ENCODE measurements around the gene LMF1.

LMF1 gene

DNA sequence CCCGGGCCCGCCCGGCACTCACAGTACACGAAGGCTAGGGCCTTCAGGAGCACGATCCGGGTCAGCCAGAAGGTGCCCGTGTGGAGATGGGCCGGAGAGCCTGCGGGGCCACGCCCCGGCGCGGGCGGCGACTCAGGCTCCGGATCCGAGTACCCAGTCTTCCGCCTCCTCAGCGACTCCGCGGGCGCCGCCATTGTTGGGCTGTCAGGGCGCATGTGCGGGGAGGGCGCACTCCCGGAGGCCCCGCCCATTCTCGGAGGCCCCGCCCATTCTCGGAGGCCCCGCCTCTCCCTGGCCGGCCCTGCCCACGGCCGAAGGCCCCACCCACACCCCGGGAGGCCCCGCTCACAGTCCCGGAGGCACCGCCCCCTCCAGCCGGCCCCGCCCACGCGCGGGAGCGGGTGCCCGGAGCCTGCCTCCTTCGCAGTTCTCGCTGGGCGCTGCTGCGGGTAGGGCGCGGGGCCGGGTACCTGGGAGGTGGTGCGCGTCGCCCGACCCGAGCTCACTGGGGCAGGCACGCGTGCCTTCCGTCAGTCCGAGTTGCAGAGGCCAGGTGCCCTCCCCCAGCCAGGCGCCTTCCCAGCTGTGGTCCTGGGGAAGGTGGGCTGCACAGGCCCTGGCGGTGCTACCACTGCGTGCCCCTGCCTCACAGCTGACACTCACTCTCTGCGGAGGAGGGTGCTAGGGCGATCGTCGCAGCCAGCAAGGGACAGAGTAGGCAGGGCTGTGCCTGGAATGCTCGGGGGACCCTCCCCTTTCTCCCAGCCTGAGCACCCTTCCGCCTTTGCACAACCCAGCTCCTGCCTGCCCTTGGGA is at the start of gene LMF1:
Gene LMF1 (minus strand): TSS at position 219 of the 816 bp plus-strand sequence. CDS start 4 bp downstream, at position 215.
- DNase-seq, result peak; percentile 83

DNA sequence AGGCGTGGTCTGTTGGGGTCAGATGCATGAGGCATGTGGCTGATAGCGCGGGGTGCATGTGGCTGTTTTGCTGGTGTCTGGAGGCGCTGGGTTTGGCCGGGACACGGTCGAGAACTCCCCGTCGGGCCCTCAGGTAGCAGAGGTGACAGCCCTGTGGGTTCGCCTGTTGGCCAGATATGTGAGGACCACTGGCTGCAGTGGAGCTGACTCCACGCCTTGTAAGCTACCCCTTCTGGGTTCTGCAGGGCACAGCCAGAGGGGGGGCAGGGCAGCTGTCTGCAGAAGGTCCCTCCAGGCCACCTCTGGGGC is 49.3 kb upstream of the LMF1 start:
- DNase-seq, result no peak

GRCh38 chr16:1019231-1020090 is 48.7 kb upstream of the LMF1 start:
- no peak for DNase-seq

GRCh38 chr16:1018447-1019198 is 47.8 kb upstream of the LMF1 start:
- DNase-seq, result no peak

DNA sequence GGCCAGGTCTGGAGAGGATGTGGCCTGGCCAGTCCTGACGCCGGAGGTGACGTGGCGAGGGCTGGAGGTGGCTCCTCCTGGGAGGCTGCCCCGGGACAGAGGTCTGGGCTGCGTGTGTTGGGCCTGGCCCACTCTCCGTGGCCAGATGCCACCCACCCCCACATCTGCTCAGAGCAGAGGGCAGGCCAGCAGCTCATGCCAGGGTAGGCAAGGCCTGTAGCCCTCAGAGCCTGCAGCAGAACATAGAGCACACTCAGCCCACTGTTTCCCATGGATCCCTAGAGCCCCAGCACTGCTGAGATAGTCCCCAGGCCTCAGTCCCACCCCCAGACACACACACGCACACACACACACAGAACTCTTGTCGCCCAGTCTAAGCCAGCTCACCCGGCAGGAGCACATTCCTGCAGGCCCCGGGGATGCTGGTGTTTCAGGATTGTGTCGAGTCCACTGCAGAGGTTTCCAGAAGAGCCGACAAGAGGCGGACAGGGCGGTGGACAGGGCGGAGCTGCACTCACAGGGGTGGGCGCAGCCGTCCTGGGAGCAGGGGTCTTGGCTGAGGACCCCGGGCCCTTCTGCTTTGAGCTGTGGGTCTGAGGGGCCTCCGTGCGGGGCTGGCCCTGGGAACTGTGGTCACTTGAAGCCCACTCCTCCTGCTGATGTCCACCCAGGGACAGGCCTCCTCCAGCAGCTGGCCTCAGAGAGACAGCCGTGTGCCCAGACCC is 44.1 kb upstream of the LMF1 start:
- DNase-seq, result no peak

DNA sequence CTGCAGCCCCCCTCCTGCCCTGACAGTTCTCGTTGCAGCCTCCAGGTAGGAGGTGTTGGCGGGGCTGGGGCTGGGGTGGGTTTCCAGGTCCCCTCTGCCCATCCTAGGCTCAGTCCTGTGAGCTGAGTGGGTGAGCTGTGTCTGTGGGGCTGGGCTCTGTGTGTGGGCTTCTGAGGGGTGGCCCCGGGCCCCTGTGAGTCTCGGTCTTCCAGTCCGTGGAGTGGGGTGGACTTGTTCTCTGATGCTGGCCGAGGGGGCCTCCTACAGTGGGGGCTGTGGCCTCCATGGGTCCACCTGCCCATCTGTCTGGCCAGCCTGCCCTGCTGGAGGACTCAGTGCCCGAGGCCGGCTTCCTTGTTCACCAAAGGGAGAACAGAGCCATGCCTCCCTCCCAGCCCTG is 43.4 kb upstream of the LMF1 start:
- no peak for DNase-seq

DNA sequence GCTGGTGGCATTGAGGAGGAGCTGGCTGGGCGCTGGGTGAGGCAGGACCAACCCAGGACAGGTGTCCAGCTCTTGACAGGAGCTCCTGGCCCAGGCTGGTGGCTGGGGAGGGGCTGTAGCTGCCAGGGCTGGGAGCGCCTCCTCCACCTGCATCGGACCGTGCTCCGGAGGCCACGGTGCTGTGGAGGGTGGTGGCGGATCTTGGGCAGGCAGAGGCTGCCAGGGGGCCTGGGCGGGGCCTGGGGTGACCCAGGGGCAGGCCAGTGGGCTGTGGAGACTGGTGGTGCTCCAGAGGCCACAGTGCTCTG is 42.8 kb upstream of the LMF1 start:
- no peak for DNase-seq

DNA sequence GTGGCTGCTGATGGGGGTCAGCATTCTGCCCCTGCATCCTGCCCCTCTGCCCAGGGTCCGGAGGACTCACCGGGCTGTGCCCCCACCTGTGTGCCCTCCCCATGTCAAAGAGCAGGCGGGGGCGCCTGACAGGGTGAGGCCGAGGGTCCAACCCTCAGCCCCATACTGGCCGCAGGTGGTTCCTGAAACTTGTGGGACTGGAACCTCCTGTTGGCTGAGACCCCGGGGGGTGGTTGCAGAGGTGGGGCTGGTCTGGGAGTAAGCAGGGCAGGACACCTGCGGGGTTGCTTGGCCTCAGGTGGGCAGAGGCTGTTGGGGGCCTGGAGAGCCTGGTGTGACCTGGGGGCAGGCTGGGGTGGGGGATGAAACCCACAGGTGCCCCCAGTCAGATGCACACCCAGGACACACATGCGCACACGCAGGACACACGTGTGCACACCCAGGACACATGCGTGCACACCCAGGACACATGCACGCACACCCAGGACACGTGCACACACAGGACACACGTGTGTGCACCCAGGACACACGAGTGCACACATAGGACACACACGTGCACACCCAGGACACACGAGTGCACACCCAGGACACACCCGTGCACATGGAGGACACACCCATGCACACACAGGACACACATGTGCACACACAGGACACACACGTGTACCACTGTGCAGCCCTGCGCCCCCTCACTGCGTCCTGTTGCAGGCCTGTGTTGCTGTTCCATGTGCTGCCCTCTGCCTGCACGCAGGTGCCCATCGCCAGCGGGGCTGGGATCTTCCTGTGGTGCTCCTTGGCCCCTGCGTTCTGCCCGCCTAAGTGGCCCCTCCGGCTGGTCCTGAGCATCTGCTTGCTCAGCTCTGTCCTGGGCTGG is 42.2 kb upstream of the LMF1 start:
- no peak for DNase-seq

GRCh38 chr16:1012135-1012534 is 41.4 kb upstream of the LMF1 start:
- no peak for DNase-seq

GRCh38 chr16:1011316-1012082 is 40.7 kb upstream of the LMF1 start:
- no peak for DNase-seq

GRCh38 chr16:1010815-1011214 is 40.0 kb upstream of the LMF1 start:
- no peak for DNase-seq

DNA sequence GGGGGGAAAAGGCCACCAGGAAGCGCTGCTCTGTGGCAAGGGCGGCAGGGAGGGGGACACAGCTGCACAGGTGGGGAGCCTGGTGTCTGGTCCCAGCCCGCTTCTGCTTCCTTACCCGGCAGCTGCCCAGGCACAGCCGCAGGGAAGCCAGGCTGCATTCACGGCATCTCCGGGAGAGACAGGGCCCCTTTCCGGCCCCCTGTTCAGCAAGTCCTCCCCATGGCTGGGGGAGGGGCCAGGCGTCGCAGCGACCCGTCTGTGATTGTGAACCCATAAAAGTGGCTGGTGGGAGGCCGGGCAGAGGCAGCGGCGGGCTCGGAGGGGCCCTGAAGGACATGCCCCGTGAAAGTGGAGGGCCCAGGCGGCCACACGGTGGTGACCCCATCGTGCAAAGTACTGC is 39.5 kb upstream of the LMF1 start:
- DNase-seq, result no peak

GRCh38 chr16:1009358-1010150 is 38.8 kb upstream of the LMF1 start:
- no peak for DNase-seq

GRCh38 chr16:1008085-1008484 is 37.3 kb upstream of the LMF1 start:
- no peak for DNase-seq

DNA sequence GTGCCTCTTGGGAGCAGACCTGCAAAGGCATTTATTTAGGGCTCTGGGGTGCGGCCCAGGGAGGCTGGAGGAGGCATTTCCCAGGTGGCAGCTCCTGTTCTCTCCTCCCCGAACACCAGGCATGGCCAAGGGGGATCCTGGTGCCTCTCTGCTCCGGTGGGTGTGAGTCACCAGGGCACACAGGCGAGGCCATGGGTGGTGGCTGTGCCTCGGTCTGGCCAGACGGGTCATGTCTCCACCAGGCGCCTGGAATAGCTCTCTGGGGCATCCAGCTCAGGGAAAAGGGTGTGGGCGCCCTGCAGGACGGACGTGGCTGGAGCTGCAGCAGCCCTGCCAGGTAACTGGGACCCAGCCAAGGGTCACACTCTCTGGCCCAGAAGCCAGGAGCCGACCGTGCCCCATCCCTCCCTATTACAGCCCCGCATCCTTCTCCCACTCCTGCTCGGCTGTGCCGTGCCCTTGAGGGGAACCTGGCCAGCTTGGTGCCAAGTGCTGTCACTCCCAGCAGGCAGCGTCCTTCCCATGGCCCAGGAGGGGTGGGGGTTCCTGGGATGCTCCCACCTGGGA is 36.6 kb upstream of the LMF1 start:
- DNase-seq, result no peak

DNA sequence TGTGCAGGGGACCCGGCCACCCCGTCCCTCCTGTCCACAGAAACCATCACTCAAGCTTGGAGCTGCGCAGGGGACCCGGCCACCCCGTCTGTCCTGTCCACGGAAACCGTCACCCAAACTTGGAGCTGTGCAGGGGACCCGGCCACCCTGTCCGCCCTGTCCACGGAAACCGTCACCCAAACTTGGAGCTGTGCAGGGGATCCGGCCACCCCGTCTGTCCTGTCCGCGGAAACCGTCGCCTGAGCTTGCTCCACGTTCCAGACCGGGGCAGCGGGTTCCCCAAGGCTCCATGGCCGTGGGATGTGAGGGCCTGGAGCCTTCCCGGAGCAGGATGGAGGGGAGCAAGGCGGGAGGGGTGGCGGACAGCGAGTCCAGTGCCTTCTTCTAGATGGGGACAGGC is 36.0 kb upstream of the LMF1 start:
- DNase-seq, result no peak

DNA sequence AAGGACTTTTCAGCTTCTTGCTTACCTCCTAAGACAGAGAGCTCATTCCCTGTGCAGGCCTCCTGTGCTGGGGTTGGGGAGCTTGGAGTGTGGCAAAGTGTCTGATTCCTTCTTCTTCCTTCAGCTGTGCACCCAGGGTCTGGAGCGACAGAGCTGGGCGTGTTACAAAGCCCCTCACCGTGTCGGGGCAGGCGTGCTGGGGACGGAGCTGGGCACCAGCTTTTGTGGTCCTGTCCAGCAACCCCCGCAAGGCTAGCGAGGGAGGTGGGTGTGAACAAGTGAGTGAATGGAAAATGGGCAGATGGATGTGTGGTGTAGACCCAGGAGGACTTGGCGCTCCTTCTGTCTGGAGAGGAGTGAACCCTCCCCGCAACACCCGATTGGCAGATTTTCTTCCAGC is 34.5 kb upstream of the LMF1 start:
- DNase-seq, result no peak

DNA sequence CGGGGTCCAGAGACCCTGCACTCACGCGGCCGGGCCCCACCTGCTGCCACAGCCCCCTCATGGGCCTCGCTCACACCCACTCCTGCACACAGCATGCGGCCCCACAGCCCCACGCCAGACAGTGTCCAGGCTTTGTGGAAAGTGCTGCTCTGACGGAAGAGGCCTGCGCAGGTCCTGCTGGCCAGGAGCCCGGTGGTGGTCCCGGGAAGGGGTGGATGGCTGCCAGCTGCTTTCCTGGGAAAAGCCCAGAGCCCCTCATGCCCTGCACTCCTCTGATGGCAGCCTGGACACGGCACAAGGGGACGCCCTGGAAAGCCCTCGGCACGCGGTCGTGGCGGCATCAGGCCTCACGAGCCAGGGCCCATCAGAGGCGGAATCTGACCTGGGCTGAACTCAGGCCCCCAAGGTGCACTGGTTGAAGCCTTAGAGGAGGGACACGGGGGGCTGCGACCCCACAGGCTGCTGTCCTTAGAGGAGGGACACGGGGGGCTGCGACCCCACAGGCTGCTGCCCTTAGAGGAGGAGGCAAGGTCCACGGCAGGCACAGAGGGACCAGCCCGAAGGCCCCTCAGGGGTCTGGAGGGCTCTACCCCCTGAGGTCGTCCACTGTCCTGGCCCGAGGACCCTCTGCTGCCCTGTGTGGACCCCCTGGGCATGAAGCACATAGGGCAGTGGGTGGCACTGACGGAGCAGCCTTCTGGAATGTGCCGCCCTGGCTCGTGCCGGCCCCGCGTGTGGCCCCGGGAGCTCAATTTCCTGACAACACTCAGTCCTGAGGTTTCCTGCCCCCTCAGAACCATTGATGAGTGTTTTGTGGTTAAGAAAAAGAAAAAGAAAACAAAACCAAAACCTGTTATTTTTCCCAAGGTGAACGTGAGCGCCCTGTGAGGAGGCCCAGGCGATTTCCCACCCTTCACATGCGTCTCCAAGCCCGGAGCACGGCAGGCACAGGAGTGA is 32.9 kb upstream of the LMF1 start:
- no peak for DNase-seq
